HG02798 (cell line): Measurements from ENCODE around the gene C2orf42.
"Not testable (repeated sequence)": the region's sequence is repeated elsewhere in the genome, so short reads cannot be mapped to it uniquely, and the experiment has no call there.

Experiments used
- ATAC-seq: cut with Tn5 transposase; IDR thresholded peaks from one replicate; pipeline ENCODE4 v1.9.1; 2021; ENCODE audit warnings: mild to moderate bottlenecking; ENCODE audit not compliant: unreplicated experiment, poor library complexity

The C2orf42 gene

DNA sequence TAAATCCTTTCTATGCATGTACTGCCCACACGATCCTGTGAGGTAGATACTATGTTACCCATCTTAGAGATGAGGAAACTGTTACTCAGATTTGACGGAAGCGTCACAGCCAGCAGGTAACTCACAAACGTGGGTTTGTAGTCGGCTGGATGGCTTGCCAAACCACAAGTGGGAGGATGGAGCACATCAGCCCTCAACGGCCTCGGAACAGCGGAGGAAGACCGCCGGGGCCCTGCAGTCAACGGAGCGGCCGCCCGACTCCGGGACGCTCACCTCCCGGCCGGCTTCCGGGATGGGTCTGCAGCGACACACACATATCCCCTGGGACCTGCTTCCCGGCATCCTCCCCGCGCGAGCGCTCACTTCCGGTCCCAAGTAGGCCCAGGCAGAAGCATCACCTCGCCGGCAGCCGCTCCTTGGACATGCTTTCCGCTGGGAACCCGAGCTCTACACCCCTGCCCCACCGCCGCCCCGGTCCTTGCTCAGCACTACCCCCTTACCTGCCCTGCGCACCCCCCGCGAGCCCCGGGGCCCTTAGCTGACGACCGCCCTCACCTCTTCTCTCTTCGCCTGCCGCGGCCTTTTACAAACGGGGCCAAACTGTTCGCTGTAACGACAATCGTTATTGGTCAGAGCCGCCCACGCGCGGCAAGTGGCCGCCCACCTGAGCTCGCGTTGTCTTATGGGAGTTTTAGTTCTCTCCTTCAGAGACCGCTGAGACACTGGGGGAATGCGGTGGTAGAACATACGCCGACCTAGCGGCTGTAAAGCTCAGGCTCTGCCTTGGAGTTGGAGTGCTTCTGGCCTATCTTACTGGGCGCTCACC is at the start of gene C2orf42:
Gene C2orf42 (minus strand): TSS at position 602 of the 826 bp plus-strand sequence. CDS start 9,034 bp downstream, outside the sequence.
- ATAC-seq: peak; percentile 87

DNA sequence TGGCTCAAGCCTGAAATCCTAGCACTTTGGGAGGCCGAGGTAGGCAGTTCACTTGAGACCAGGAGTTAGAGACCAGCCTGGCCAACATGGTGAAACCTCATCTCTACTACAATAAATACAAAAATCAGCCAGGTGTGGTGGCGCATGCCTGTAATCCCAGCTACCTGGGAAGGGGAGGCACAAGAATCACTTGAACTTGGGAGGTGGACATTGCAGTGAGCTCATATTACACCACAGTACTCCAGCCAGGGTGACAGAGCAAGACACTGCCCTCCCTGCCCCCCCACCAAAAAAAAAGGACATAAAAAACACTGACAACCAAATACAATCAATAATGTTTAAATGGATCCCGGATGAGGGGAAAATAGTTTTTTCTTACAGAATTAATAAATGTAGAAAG is 49.8 kb upstream of the C2orf42 start:
- no peak for ATAC-seq

DNA sequence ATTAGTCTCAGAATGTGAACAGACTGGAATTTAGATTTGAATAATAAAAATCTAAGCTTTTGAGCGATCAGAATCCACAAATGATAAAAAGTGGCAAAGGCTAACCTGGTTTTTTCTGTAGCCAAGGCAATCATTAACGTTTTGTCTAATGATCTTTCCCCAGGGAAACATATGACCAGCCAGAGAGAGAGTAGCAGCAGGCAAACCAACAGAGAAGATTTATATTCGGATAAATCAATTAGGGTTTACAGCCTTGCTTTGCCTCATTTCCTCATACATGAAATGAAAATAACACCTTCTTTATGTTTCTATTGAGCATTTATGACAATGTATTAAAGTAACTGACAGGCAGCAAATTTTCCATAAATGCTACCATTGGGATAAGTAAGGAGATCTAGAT is 43.1 kb upstream of the C2orf42 start:
- no peak for ATAC-seq

DNA sequence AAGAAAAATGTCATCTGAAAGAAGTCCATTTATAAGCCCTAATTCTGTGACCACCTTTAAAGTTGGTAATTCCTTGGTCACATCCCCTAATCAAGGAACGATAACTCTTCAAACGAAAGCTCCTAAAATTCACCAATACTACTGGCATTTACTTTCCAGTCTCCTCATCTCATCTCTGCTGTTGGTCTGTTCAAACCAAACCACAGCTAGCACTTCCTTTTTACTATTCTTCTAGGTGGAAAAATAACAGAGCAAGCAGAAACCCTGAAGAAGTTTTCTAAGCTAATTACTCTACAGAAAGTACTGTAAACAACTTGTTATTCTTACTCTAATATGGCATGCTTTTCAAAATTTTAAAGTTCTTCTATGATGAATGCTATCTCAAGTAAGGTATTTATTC is 36.0 kb upstream of the C2orf42 start:
- no peak for ATAC-seq

DNA sequence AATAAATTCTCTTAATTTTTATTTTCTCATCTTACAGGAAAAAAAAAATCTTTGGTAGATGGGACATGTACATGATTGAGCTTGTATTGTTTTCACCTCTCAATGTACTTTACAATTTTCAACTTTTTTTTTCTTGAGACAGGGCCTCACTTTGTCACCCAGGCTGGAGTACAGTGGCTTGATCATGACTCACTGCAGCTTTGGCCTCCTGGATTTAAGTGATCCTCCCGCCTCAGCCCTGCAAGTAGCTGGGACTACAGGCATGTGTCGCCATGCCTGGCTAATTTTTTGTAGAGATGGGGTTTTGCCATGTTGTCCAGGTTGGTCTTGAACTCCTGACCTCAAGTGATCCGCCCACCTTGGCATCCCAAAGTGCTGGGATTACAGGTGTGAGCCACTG is 32.5 kb upstream of the C2orf42 start:
- not testable (repeated sequence) for ATAC-seq

DNA sequence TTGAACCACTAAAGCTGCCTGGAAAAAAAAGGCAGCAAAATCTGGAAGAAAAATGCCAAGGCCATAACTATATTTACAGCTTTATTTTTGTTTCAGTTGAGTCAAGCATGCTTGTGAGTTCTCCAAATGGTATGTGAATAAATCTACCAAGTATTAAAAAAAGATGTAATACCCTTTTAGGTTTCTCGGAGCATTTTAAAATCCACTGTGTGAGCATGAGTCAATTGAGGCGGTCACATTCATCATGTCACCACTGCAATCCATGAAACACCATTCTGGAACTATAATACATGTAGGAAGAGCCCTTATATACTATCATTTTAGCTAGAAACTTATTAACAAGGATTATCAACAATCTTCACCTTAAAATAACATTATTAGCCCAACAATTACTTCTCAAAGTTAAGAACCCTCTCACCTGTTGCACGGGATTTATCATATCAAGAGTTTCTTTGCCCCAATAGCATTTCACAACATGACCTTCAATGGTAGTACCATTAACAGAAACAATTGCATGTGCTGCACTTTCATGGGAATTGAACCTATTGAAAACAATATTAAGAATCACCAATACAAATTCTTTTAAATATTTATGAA is 24.2 kb upstream of the C2orf42 start:
- no peak for ATAC-seq

DNA sequence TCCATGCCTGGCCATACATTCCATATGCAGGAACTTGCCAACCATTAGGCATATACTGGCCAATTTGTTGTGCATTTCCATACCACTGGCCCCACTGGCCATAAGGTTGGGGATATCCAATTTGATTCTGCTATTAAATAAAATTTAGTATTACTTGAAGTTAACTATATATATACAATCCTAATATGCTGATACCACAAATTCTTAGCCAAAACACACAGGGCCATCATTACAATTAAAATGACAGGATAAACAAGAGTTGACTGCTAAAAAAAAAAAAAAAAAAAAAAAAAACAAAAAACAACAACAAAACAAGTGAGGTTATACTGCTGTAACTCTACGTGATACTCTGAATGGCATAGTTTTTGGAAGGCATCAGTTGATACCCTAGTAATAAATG is 23.5 kb upstream of the C2orf42 start:
- ATAC-seq: no peak

DNA sequence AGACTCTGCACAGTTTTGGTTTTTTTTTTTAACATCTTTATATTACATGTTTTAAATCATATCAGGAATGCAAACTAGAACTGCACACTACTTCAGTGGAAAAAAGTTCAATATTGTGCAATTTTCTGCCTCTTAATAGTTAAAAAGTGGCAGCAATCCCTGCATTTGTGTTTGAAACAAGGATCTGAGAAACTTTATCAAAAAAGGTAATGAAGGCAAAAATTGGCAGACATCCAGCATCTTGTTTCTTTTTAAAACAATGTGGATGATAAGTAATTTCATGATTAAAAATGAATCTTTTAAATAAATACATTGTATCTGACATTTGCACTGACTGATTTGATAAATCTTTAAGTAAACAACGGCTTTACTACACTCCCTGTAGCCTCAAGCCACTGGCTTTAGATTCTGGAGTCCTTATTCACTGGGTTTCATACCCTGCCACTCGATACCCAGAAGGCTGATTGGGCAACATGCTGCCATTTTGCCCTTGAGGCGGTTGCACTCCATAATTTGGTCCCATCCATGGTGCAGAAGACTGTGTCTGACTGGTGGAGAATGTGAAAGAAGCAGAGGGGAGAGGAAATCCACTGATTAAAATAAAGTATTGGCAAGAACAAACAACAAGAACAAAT is 21.6 kb upstream of the C2orf42 start:
- ATAC-seq: no peak

DNA sequence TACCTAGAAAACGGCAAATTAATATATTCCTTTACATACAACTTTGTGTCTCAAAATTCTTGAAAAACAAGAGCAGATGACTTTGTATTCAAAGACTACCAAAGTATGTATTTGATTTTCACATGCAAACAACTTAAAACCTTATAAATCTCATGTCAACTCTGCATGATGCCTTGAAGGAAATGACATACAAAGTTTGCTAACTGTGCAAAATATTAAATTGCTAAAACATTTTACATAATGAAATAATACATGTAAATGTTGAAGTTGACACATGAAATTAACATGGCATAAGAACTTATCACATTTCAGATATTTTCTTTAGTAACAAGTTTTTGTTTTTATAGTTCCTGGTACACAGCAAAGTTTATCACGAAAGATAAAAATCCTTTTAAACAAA is 20.8 kb upstream of the C2orf42 start:
- ATAC-seq: no peak

DNA sequence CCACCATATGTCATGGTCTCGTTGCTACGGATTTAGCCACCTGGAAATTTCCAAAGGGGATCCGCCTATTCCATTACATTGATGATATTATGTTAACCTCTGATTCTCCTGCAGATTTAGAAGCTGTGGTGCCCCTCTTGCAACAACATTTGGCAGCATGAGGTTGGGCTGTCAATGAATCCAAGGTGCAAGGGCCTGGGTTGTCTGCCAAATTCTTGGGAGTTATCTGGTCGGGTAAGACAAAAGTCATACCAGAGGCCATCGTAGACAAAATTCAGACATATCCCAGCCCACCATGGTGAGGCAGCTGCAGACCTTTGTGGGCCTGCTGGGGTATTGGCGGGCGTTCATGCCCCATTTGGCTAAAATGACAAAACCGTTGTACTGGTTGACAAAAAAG is 13.6 kb upstream of the C2orf42 start:
- no peak for ATAC-seq

DNA sequence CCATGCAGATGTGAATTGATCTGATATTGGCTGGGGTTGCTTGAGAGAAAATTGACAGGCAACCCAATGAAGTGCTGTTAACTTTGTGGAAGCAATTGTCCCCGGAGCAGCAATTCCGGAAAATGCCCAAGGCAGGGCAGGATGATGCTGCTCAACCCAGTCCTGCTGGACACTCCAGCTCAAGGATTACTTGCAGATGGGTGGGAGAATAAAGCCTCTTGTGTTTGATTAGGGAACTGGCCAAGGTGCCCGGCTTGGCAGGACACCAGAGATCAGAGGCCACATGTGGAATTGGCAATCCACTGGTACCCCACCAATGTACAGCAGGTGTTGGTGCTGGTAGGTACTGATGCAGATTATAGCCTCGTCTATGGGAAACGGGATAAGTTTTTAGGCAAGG is 12.3 kb upstream of the C2orf42 start:
- no peak for ATAC-seq

DNA sequence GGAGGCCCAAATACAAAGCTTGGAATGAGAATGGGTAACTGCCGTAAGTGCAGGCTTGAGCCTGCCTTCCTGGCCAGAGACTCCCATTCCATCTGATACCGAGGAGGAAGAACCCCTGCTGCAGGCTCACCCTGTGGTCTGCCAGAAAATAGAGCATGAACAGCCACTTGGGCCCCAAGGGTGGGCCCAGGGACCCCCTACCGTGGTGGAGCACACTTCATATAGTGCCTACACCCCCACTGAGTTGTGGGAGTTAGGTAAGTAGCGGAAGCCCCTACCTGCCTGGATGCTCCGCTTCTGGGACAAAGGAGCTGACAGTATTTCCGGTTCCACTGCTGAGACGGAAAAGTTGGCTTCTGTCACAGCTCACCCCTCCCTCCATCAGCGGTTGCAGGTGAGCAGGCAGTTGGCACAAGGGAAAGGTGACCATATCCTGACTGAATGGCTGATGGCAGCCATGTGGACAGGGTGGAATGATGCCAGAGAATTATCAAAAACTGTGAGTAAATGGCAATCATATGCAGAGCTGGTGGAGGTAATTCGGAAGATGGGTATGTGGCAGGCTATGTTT is 11.5 kb upstream of the C2orf42 start:
- ATAC-seq: no peak

DNA sequence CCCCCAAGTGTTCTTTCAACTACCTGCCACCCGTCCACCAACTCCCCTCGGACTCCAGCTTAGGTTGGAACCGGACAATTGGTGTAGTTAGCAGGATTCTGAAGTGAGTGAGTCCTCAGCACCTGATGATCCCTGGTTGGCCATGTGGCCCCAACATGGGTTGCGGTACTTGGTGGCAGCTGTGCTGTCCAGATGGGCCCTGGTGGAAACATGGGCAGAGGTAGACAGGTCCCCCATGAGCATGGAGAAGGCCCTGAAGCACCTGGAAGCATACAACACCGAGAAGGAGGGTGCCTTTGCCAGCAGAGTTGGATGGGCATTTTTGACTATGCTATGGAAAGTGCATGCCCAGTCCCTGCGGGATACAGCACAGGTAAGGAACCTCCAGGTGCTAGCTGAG is 11.0 kb upstream of the C2orf42 start:
- ATAC-seq: no peak

DNA sequence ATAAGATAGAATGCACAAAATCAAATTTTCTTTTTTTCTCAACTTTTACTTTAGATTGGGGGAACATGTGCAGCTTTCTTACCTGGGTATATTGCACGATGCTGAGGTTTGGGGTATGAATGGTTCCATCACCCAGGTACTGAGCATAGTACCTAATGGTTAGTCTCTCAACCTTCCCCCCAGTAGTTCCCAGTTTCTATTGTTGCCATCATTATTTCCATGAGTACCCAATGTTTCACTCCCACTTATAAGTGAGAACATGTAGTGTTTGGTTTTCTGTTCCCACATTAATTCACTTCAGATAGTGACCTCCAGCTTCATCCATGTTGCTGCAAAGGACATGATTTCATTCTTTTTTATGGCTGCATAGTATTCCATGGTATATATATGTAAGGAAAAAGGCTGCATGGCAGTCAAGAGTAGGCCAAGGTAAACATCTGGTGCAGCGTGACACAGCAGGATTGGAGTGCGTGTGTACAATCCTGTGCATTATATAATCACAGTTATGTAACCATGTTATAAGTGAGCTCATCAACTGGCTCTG is 10.5 kb upstream of the C2orf42 start:
- no peak for ATAC-seq

DNA sequence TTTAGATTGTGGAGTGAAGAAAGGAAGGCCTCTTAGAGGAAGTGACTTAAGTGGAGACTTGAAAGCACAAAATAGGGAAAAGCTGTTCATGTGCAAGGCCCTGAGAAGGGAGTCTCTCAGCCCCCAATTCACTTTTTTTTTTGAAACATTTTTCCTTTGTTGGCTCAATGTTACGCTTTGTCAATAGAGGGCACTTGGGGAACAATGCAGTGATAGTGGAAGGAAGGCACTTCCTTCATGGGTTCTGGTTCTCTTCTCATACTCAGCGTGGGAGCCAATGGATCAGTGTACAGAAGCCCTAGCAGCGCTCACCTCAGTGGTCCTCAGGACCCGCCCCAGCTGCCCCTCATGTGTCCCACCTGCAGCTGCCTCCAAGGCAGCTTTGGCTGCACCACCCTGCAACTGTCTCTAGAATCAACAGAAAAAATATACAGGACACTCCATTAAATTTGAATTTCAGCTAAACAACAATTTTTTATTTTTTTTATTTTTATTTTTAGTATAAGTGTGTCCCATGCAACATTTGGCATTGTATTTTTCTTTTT is 8.6 kb upstream of the C2orf42 start:
- ATAC-seq: no peak

DNA sequence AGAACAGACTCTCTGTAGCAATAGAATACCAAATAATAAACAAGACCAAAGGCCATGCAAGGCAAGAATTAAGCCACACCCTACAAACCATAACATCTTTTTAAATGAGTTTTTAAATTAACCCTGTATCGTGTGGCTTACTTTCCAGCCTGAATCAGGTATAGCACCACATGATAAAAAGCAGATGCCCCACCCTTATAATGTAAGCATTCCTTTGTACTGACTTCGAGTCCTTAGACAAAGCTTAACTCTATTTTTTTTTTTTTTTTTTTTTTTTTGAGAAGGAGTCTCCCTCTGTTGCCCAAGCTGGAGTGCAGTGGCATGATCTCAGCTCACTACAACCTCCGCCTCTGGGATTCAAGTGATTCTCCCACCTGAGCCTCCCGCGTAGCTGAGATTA is 1.7 kb upstream of the C2orf42 start:
- ATAC-seq: no peak

DNA sequence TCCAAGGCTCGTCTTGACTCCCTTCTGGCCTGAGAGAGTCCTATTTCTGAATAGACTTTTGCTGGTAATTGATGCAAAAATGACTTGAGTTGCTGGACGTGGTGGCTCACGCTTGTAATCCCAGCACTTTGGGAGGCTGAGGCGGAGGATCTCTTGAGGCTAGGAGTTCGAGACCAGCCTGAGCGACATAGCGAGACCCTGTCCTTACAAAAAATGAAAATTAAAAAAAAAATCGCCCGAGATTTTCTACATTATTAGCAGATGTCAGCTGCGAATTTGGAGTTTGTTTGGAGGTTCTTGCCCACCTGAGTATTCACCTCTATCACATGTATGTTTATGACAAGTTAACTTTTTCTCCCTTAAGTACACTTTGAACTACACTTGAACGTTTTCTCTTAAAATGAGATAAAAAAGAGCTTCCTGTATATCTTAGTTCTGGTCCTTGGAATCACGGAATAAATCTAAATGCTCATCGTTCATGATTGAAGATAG is 471 bp upstream of the C2orf42 start:
- no peak for ATAC-seq

DNA sequence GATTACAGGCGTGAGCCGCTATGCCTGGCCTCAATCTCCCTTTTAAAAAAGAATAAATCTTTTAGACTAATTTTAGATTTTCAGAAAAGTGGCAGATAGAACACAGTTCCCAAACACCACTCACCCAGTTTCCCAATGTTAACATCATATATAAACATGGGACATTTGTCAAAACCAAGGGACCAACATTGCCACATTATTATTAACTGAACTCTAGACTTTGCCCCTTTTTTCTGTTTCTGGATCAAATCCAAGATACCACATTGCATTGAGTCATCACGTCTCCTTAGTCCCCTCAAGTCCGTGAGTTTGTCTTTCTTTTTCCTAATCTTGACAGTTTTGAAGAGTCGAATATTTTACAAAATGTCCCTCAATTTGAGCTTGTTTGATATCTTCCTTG is 2.4 kb downstream of the C2orf42 start:
- ATAC-seq: no peak

DNA sequence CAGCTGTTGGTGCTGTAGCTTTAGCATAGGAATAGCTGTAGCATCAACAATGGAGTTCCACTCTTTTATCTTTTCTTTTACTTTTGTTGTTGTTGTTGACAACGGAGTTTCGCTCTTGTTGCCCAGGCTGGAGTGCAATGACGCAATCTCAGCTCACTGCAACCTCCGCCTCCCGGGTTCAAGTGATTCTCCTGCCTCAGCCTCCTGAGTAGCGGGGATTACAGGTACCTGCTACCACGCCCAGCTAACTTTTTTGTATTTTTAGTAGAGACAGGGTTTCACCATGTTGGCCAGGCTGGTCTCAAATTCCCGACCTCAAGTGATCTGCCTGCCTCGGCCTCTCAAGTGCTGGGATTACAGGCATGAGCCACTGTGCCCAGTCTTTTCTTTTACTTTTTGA is 3.6 kb downstream of the C2orf42 start:
- ATAC-seq: not testable (repeated sequence)

DNA sequence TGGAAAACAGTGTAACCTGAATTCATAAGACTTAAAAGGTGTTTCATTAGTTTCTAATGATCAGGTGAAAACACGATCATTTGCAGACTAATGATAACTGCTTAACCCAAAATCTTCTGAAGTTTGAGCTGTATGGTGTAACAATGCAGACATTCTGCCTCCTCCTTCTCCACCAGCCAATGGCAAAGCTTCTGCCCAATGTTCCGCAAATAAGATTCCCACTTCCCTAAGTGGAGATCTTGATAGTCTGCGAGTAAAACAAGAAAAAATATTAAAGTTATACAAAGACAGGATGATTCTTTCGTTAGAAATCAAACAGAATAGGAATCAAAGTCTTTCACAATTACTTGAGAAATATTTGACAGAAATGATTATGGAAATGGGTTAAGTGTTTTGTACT is 8.1 kb downstream of the C2orf42 start:
- ATAC-seq: no peak
